ENCODE measurements around the gene RIPK3.

GRCh38 chr14:24315243-24315806, 24.5 kb downstream of the RIPK3 start:
- TF ChIP-seq EZH2 (IDR thresholded peaks at IDR 0.05; ENCODE audit: borderline replicate concordance, low read depth, low read length, severe bottlenecking) (no peak), CTCF (IDR thresholded peaks at IDR 0.05; ENCODE audit: borderline replicate concordance, extremely low read depth, low read length, poor library complexity, severe bottlenecking) (no peak)

Measured in DND-41 (cell line).